Psoas muscle (tissue), 8 donors: ENCODE data around the gene EIF4EBP2. TPM values are rescaled to one million over a fixed set of nuclear protein-coding genes. Genes with fewer than 3 reads are reported as not detected.
A peak's percentile ranks its signal among the peaks of the same experiment; 100 is the strongest.

ENCODE experiments used
- ATAC-seq, 4 donors: fragments of 200-7000 bp; cut with Tn5 transposase; one replicate each; pipeline ENCODE4 v1.9.1; 2020; ENCODE audit warnings: moderate library complexity in 3 of 4, mild to moderate bottlenecking in 2 of 4
- DNase-seq, 2 donors: peaks; one replicate each; pipeline ENCODE4 v3.0.0-alpha.2; 2020
- H3K27ac ChIP-seq: fragments of 200-600 bp; one replicate; pipeline ENCODE4 v1.8.0; 2022
- H3K27me3 ChIP-seq, 3 donors: fragments of 200-600 bp in 1 of 3; one replicate each; pipeline versions ENCODE4 v1.6.1 to v1.8.0; 2013 to 2022; ENCODE audit warnings: low read length in 2 of 3, mild to moderate bottlenecking in 2 of 3, moderate library complexity in 1 of 3; ENCODE audit not compliant: insufficient read depth in 3 of 3
- H3K36me3 ChIP-seq, 2 donors: fragments of 200-600 bp in 1 of 2; one replicate each; pipeline versions ENCODE4 v1.6.1 to v1.8.0; 2013 to 2022; ENCODE audit warnings: low read depth in 1 of 2, mild to moderate bottlenecking in 1 of 2, moderate library complexity in 1 of 2; ENCODE audit not compliant: insufficient read depth in 1 of 2
- H3K4me1 ChIP-seq: fragments of 200-600 bp; one replicate; pipeline ENCODE4 v1.8.0; 2022
- H3K4me3 ChIP-seq: fragments of 200-600 bp; one replicate; pipeline ENCODE4 v1.8.0; 2022; ENCODE audit warnings: mild to moderate bottlenecking
- H3K9me3 ChIP-seq: fragments of 200-600 bp; one replicate; pipeline ENCODE4 v1.8.0; 2022
- WGBS, 3 donors: extraction: QIAGEN DNeasy Blood & Tissue Kit; methylation state at CpG; one replicate each; pipeline versions ENCODE4 v1.1.6 to v1.1.7; 2013; 5-methylcytosine and 5-hydroxymethylcytosine counted together
- intact Hi-C, 2 donors: fragments of 100-400 bp; cut with DNase I; formaldehyde crosslinking; loops; one replicate each; pipeline versions ENCODE4 v1.11.0 to v1.14.2; 2022
- polyA plus RNA-seq, 3 donors: library from polyadenylated mRNA; stranded (reverse); fragments of 200-250 nt; gene quantifications; one replicate each; pipeline ENCODE4 v1.2.3, GENCODE V29; 2013
- total RNA-seq, 4 donors: library from RNA; stranded (reverse); fragmentation: NEBNext Ultra II Directional in 2 of 4; extraction: Animal tissue kit (Norgen Biotek cat#: 25700) in 2 of 4; gene quantifications; one replicate each; pipeline versions ENCODE4 v1.2.1 to v1.2.4, GENCODE V29; 2021 to 2023
- TF ChIP-seq, protein P1 (sequence below): fragments of 200-600 bp; IDR thresholded peaks from one replicate; pipeline ENCODE4 v1.8.0; 2022; ENCODE audit warnings: antibody characterized with exemption
- donor health status: healthy with polysubstance abuse.
- donor health status: DM: no; HTN: no; CAD: no; lungs with moderate emphysema.
- donor health status: Bipolar disorder and iron deficiency.
- donor health status: healthy.
- donor health status: DM: yes; HTN: yes; CAD: no.
- donor health status: DM: no; HTN: no; CAD: no.
- donor health status: DM: no; HTN: no; CAD: no.
- donor health status: DM: yes; HTN: yes; CAD: no.

The EIF4EBP2 gene
- total and polyA plus RNA-seq, 7 donors = 13.0 to 76.6 (median 49.5) TPM

DNA sequence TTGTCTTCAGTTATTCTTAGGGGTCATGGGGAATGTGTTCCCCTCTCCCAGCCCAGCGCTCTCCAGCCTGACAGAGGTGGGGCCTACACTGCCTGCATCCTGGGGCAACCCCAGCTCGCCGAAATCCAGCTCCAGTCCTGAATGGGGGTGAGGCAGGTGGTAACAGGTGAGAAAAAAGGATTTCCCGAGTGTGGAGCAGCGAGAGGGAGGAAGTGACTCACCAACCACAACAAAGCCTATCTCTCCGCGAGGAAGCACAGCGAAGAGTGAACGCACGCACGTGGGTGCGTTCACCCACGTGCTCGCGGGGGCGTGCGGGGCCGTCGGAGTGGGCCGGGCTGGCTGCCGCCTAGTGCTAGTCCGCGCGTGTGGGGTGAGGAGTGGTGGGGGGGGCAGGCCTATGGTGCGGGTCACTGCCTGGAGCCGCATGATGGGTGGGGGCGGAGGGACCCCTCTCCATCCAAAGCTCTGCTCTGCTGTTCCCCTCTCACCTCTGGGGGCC is 73.8 kb downstream of the EIF4EBP2 start:
- H3K4me1 ChIP-seq = peaks cover 46% of the 10 kb centered on the region
- no peaks in the 10 kb centered on the region for H3K36me3 ChIP-seq
- no peak overlapping the region for H3K27ac ChIP-seq
- TF ChIP-seq, protein P1, sequence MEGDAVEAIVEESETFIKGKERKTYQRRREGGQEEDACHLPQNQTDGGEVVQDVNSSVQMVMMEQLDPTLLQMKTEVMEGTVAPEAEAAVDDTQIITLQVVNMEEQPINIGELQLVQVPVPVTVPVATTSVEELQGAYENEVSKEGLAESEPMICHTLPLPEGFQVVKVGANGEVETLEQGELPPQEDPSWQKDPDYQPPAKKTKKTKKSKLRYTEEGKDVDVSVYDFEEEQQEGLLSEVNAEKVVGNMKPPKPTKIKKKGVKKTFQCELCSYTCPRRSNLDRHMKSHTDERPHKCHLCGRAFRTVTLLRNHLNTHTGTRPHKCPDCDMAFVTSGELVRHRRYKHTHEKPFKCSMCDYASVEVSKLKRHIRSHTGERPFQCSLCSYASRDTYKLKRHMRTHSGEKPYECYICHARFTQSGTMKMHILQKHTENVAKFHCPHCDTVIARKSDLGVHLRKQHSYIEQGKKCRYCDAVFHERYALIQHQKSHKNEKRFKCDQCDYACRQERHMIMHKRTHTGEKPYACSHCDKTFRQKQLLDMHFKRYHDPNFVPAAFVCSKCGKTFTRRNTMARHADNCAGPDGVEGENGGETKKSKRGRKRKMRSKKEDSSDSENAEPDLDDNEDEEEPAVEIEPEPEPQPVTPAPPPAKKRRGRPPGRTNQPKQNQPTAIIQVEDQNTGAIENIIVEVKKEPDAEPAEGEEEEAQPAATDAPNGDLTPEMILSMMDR = no peak
- no peaks in the 10 kb centered on the region for H3K27me3 ChIP-seq
- WGBS, 3 donors = 33 to 44% (median 43%) methylated on average over 25 to 27 of the region's 27 CpGs
- peak overlapping the region; percentile 72 for H3K4me3 ChIP-seq
- intact Hi-C loops = loop anchor here in 1 of 2 donors (5.0 kb wide), 1 partner anchor 35 kb away; no protein-coding TSS in a partner anchor
- ATAC-seq (no peak), DNase-seq (peak; percentile 44 to 63)
- H3K9me3 ChIP-seq = no peaks in the 10 kb centered on the region

Other genes with a start within 250 kb of the EIF4EBP2 start
- gene SAR1A, start 233.6 kb upstream of the EIF4EBP2 start, total RNA-seq = 10 to 100 TPM; 70.0 to 96.8 (median 90.7) TPM
- gene SAR1A, start 233.6 kb upstream of the EIF4EBP2 start, polyA plus RNA-seq = 10 to 100 TPM; 38.2 to 87.7 (median 63.6) TPM
- gene PPA1, start 170.7 kb upstream of the EIF4EBP2 start, total RNA-seq = 100 to 1,000 TPM in 3 of 4 donors, 10 to 100 TPM in 1; 95.3 to 131 (median 114) TPM
- 100 to 1,000 TPM; 144 to 211 (median 159) TPM for gene PPA1, start 170.7 kb upstream of the EIF4EBP2 start, polyA plus RNA-seq
- gene NPFFR1, start 120.1 kb upstream of the EIF4EBP2 start, total RNA-seq = not detected
- under 1 TPM in 2 of 3 donors, not detected in 1; under 0.01 to 0.01 TPM for gene NPFFR1, start 120.1 kb upstream of the EIF4EBP2 start, polyA plus RNA-seq
- gene LRRC20, start 21.5 kb upstream of the EIF4EBP2 start, total RNA-seq = 100 to 1,000 TPM in 3 of 4 donors, 10 to 100 TPM in 1; 66.1 to 143 (median 140) TPM
- 100 to 1,000 TPM in 1 of 3 donors, 10 to 100 TPM in 2; 26.4 to 153 (median 67.2) TPM for gene LRRC20, start 21.5 kb upstream of the EIF4EBP2 start, polyA plus RNA-seq
- not detected for gene NODAL, start 37.5 kb downstream of the EIF4EBP2 start, total RNA-seq
- under 1 TPM in 2 of 3 donors, not detected in 1; 0.08 to 0.10 TPM for gene NODAL, start 37.5 kb downstream of the EIF4EBP2 start, polyA plus RNA-seq
- 1 to 10 TPM; 2.8 to 4.0 (median 3.3) TPM for gene PALD1, start 74.6 kb downstream of the EIF4EBP2 start, total RNA-seq
- 1 to 10 TPM; 1.0 to 2.5 (median 2.4) TPM for gene PALD1, start 74.6 kb downstream of the EIF4EBP2 start, polyA plus RNA-seq
- gene PRF1, start 198.6 kb downstream of the EIF4EBP2 start, total RNA-seq = 1 to 10 TPM; 1.6 to 3.4 (median 1.8) TPM
- under 1 TPM; 0.33 to 0.72 (median 0.43) TPM for gene PRF1, start 198.6 kb downstream of the EIF4EBP2 start, polyA plus RNA-seq